Coronary artery (tissue), 2 donors: ENCODE results near the gene ZNF333.

Source experiments
- DNase-seq: peaks from one replicate; pipeline ENCODE4 v3.0.0-alpha.2; 2017; ENCODE audit warnings: low spot score
- H3K27ac ChIP-seq, 2 donors: fragments of 200-600 bp; sonication (generic); one replicate each; pipeline ENCODE4 v1.5.1; 2016 to 2019
- H3K4me3 ChIP-seq: fragments of 200-600 bp; sonication (generic); 2 replicates; pipeline ENCODE4 v1.5.1; 2016; ENCODE audit warnings: mild to moderate bottlenecking, moderate library complexity
- TF ChIP-seq, protein P1 (sequence below): fragments of 200-600 bp; sonication (generic); IDR thresholded peaks from one replicate; pipeline ENCODE4 v1.5.1; 2019; ENCODE audit warnings: antibody characterized with exemption

Gene ZNF333

DNA sequence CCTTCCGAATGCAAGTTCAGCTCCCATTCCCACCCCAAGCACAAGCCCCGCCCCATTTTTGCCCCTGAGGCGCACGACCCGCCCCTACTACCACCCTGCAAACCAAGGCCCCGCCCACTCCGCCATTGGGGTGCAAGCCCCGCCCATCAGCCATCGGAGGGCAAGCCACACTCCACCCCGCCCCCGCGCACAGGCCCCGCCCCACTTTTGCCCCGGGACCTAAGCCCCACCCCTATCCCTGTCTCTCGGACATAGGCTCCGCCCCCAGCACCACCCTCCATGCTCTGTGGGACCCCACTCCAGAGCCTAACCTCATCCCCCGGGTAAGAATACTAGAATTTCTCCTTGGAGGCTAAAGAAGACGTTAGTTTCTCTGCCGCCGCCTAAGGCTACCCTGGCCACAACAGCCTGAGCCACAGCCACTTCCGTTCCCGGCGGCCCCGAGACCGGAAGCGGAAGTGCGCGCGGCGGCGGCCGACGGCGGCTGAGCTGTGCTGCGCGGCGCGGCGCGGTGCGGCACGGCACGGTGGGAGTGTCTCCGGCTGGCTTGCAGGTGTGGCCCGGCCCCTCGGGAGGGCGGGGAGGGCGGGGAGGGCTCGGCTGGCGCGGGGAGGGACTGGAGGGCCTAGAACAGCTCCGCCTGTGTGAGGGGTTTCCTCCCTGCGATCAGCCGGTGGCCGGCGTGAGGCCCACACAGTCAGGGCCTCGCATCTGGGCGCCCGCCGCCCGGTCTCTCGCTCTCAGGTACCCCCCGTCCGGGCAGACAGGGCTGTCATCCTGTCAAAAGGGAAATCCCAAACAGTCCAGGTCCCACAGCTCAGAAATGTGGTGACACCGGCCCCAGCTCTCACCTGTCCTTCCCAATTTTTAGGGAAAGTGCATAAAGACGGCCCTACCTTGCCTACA lies at the start of gene ZNF333:
ZNF333 (plus strand) TSS at position 451 of the 906 bp plus-strand sequence. CDS start 3,444 bp downstream, outside the sequence.
- DNase-seq: peak; percentile 94
- peak within 1 kb of the TSS; percentile 87 for H3K4me3 ChIP-seq
- TF ChIP-seq, protein P1, sequence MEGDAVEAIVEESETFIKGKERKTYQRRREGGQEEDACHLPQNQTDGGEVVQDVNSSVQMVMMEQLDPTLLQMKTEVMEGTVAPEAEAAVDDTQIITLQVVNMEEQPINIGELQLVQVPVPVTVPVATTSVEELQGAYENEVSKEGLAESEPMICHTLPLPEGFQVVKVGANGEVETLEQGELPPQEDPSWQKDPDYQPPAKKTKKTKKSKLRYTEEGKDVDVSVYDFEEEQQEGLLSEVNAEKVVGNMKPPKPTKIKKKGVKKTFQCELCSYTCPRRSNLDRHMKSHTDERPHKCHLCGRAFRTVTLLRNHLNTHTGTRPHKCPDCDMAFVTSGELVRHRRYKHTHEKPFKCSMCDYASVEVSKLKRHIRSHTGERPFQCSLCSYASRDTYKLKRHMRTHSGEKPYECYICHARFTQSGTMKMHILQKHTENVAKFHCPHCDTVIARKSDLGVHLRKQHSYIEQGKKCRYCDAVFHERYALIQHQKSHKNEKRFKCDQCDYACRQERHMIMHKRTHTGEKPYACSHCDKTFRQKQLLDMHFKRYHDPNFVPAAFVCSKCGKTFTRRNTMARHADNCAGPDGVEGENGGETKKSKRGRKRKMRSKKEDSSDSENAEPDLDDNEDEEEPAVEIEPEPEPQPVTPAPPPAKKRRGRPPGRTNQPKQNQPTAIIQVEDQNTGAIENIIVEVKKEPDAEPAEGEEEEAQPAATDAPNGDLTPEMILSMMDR: no peak
- peak within 1 kb of the TSS; percentile 89 to 94 for H3K27ac ChIP-seq

DNA sequence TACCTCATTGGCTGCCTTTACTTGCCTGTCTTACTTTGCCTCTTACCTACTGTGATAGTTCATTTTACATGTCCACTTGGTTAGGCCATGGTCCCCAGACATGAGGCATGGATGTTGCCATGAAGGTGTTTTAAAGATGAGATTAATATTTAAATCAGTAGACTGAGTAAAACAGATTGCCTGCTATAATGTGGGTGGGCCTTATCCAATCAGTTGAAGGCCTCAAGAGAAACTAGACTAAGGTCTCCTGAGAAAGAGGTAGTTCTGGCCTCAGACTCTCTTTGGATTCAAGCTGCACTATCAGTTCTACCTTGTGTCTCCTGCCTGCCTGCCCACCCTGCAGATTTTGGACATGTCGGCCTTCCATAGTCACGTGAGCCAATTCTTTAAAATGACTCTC lies 41.3 kb upstream of the ZNF333 start:
- no peak overlapping the region for H3K27ac ChIP-seq
- TF ChIP-seq, protein P1: no peak
- H3K4me3 ChIP-seq: no peak overlapping the region
- no peak for DNase-seq

DNA sequence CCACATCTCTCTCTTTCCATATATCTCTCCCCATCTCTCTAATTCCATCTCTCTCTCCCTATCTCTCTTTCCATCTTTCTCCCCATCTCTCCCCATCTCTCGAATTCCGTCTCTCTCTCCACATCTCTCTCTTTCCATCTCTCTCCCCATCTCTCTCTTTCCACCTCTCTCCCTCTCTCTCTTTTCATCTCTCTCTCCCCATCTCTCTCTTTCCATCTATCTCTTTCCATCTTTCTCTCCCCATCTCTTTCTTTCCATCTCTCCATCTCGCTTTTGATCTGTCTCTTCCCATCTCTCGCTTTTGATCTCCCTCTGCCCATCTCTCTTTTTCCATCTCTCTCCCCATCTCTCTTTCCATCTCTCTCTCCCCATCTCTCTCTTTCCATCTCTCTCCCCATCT lies 40.8 kb upstream of the ZNF333 start:
- no peak for DNase-seq
- TF ChIP-seq, protein P1: no peak
- Histone ChIP-seq H3K4me3 (no peak overlapping the region), H3K27ac (no peak overlapping the region)

DNA sequence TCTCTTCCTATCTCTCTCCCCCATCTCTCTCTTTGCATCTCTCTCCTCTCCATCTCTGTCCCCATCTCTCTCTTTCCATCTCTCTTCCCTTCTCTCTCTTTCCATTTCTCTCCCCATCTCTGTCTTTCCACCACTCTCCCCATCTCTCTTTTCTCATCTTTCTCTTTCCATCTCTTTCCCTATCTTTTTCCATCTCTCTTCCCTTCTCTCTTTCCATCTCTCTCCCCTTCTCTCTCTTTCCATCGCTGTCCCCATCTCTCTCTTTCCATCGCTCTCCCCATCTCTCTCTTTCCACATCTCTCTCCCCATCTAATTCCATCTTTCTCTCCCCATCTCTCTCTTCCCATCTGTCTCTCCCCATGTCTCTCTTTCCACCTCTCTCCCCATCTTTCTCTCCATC lies 39.7 kb upstream of the ZNF333 start:
- Histone ChIP-seq H3K4me3 (no peak overlapping the region), H3K27ac (no peak overlapping the region)
- DNase-seq: no peak
- TF ChIP-seq, protein P1: no peak

DNA sequence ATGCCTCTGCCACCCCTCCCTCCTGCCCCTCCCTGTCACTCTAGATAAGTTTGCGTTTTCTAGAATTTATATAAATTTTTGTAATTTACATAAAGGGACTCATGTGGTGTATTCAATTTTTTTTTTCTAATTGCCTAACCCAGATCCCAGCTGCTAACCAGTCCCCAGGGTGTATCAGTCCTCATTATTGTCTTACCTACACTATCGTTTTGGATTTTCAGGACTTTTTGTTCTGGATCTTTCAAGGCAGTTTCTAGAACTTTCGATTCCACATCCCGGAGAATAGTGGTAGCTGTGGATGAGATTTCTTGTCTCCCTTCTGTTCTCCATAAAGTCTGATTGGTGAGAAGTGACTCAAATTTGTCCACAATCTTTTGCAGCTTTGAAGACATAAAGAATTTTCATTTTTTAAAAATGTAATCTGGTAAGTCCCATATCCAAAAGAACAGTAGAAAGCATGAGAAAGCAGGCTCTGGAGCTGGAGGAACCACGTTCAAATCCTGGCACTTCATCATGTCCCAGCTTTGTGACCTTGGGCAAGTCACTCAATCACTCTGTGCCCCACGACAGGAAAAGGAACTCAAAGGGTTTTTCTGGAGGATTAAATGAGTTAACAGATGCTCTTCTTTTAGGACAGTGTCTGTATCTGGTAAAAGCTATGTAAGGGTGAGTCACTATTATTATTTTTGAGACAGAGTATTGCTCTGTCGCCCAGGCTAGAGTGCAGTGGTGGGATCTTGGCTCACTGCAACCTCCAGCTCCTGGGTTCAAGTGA lies 34.9 kb upstream of the ZNF333 start:
- no peak for DNase-seq
- Histone ChIP-seq H3K4me3 (no peak overlapping the region), H3K27ac (no peak overlapping the region)
- TF ChIP-seq, protein P1: no peak

DNA sequence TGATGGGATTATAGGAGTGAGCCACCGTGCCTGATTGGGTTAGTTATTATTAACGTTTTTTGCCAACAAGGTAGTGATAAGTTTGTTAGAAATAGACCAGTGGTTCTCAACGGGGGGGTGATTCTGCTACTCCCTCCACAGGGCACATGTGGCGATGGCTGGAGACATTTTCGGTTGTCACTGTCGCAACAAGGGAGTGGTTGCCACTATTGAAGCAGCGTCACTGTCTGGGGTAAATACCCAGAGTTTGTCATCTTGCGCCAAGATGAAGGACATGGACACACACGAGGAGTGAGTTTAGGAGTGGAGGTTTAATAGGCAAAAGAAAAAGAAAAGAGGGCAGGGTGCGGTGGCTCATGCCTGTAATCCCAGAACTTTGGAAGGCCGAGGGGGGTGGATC lies 34.1 kb upstream of the ZNF333 start:
- H3K4me3 ChIP-seq: no peak overlapping the region
- no peak for DNase-seq
- no peak overlapping the region for H3K27ac ChIP-seq
- TF ChIP-seq, protein P1: no peak
